Measurements from ENCODE around the gene CADM4. TPM values are rescaled to one million over a fixed set of nuclear protein-coding genes. Genes with fewer than 3 reads are reported as not detected.

Gene CADM4, protein sequence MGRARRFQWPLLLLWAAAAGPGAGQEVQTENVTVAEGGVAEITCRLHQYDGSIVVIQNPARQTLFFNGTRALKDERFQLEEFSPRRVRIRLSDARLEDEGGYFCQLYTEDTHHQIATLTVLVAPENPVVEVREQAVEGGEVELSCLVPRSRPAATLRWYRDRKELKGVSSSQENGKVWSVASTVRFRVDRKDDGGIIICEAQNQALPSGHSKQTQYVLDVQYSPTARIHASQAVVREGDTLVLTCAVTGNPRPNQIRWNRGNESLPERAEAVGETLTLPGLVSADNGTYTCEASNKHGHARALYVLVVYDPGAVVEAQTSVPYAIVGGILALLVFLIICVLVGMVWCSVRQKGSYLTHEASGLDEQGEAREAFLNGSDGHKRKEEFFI
- total RNA-seq: 11.6 and 18.7 TPM in 2 replicates

DNA sequence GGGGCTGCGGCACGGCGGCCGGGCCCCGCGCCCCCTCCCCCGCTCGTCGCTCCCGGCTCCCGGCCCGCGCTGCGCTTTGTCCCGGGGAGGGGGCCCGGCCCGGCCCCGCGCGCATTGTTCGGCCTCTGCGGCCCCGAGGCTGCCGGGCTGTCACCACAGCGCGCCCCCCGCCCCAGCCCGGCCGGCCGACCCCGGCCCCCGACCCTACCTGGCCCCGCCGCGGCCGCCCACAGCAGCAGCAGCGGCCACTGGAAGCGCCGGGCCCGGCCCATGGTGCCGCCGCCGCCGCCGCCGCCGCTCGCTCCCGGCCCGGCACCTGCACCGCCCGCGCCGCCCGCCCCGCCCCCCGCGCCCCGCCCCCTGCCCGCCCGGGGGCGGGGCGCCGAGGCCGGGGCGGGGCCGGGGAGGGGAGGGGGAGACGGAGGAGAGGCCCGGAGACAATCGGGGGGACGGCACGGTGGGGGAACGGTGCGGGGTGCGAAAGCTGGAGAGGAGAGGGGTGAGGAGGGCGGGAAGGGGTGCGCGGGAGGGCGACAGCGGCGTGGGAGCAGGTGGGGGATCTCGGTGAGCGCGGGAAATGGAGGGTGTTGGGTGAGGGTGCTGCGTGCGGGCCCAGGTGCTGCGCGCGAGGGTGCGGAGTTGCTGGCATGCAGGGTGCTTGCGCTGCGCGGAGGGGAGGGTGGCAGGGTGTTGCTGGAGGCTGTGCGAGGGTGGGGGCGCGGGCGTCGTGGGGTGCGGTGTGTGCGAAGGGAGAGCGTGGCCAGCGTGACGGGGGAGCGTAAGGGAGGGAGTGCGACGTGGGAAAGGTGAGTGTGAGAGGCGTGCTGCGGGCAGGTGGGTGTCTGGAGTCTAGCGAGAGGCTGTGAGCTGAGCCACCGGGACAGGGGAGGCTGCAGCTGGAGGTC, at the start of gene CADM4:
TSS of gene CADM4 (minus strand) at position 332 of the 905 bp plus-strand sequence. CDS start at position 272, 60 bp downstream.

DNA sequence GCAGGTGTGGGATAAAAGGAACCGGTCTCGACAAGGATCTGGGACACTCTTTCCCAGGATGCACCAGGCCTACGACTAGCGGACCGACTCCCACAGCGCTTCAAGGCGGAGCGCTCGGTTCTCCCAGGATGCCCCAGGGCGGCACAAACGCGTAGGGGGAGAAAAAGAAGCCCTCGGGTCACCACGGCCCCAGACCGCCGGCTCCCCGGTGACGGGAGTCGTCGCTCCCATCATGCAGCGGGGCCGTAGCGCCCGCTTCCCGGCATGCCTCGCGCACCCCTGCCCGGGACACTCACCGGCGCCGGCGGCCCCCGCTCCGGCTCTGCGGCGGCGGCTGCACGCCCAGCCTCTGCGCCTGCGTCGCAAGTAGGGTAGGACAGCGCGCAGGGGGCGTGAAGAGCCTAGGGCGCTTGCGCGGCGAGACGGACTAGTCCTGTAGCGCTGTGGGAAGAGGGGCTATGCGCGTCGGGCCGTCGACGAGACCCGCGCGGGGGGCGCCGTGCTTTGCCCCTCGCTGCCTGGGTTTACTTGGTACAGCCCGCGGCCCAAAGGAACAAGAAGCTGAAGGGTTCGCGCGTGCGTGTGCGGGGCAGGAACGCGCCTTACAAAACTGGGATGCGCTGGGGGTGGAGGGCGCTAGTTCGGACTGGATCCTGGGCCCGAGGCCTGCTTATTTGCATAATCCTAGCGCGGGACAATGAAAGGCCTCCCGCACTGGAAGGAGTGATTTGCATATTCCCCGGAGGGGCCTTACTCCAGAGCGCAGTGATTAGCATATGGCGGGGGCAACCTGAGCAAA, 20.2 kb downstream of the CADM4 start, which contains the start of gene ZNF428:
TSS of gene ZNF428 (minus strand) at position 368 of the 799 bp plus-strand sequence. CDS start 5,325 bp downstream, outside the sequence.

DNA sequence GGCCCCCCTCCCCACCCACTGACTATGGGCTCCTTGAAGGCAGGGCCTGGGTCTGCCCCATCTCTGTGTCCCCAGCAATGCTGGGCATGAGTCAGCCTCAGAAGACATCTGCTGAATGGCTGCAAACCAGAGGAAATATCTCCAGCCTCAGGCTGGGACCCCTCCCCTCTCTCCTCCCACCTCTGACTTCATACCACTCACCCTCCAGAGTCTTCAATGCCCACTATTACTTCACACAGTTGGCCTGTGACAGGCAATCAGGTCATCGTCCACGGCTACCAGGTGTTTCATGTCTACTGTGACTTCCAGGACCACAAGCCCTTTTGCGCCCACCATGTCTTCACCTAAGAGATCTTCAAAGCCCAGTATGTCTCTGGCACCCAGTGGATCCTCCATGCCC, 27.9 kb downstream of the CADM4 start, which contains the start of gene SRRM5:
TSS of gene SRRM5 (plus strand) at position 301 of the 400 bp plus-strand sequence. CDS start at position 335, 34 bp downstream.

DNA sequence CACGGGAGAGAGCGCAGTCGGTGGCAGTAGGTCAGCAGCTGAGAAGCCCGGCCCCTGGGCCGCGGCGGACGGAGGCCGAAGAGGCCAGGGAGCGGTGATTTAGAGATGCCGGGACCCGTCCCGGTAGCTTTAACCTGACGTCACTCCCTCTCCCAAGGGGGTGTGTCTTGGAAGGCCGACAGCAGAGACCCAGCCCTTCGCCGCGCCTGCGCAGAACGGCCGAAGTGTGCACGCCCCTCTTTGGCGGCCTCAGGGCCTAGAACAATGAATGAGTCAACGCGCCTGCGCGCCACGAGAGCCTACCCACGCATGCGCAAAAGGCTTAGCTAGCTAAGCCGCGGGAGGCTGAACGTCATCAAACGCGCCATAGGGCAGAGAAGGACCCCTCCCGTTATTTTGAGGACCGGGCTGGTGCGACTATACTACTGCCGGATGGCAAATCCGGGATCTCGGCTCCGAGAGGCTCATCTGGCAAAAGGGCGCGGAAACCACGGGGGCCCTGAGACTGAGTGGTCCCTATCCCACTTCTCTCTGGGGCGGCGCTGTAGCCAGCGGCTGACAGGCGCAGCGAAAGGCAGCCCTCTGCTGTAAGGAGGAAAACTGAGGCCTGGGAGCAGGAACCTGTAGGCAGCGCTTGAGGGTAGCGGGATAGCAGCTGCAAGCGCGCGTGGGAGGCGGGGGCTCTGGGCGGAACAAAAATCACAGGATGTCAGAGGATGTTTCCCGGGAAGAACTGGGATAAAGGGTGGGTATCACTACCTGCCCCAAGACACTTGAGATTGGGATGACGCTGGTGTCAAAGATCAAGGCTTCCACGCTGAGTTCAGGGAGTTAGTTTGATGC, 43.4 kb downstream of the CADM4 start, which contains the start of the genes IRGQ and ZNF576:
TSS of gene IRGQ (minus strand) at position 136 of the 843 bp plus-strand sequence. CDS start 796 bp downstream, outside the sequence.
TSS of gene ZNF576 (plus strand) at position 597 of the 843 bp plus-strand sequence. CDS start 514 bp downstream, outside the sequence.

DNA sequence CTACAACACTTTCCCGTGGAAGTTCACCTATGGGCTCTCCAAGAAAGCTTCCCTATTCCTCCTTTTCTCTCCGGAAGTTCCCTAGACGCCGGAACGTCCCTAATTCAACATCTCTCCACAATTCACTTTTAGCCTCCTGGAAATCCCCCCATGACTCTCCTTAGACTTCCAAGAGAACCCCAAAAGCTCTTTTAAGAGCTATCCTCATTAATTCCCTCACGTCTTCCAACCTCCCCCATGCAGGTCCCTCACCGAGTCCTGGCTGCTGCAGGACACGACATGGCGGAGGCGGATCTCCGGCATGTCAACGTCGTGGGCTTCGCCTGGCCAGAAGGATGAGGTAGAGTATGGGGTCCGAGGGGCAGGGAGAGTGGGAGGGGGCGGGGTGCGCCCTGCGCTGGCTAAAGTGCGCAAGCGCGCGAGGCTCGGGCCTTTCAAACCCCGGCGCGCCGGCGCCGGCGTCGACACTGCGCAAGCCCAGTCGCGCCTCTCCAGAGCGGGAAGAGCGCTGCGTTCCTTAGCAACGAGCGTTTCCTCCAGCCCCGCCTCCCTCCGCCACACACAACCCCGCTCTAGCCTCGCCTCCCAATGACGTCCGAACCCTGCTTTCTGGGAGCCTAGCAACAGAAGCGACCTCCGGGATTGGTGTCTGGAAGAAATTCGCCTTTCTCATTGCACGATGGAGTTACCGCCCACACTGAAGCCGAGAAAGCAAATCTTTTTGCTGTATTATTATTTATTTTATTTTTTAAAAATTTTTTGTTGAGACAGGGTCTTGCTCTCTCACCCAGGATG, 64.3 kb downstream of the CADM4 start, which contains the start of the genes PINLYP and XRCC1:
TSS of gene PINLYP (plus strand) at position 646 of the 795 bp plus-strand sequence. CDS start 1,391 bp downstream, outside the sequence.
TSS of gene XRCC1 (minus strand) at position 372 of the 795 bp plus-strand sequence. CDS start at position 303, 69 bp downstream.

Other genes starting within 250 kb of the CADM4 start
- gene TEX101, start 225.0 kb downstream of the CADM4 start, total RNA-seq: not detected in 2 replicates
- 13.3 and 20.2 TPM in 2 replicates for gene LYPD3, start 174.2 kb downstream of the CADM4 start, total RNA-seq
- gene PHLDB3, start 135.1 kb downstream of the CADM4 start, total RNA-seq: 20.8 and 31.5 TPM in 2 replicates
- 112 and 236 TPM in 2 replicates for gene ETHE1, start 112.6 kb downstream of the CADM4 start, total RNA-seq
- under 0.01 and 0.07 TPM in 2 replicates for gene ZNF575, start 106.7 kb downstream of the CADM4 start, total RNA-seq
- gene XRCC1, start 64.3 kb downstream of the CADM4 start, total RNA-seq: 9.0 and 10.9 TPM in 2 replicates
- gene PINLYP, start 64.0 kb downstream of the CADM4 start, total RNA-seq: 0.50 and 1.4 TPM in 2 replicates
- gene IRGQ, start 43.7 kb downstream of the CADM4 start, total RNA-seq: 16.7 and 30.0 TPM in 2 replicates
- 9.2 TPM in 2 replicates for gene ZNF576, start 43.3 kb downstream of the CADM4 start, total RNA-seq
- 0.07 TPM in 1 of 2 replicates, not detected in the other for gene SRRM5, start 27.8 kb downstream of the CADM4 start, total RNA-seq
- 15.5 and 19.8 TPM in 2 replicates for gene ZNF428, start 20.2 kb downstream of the CADM4 start, total RNA-seq
- gene PLAUR, start 30.3 kb upstream of the CADM4 start, total RNA-seq: 60.8 and 78.7 TPM in 2 replicates
- not detected in 2 replicates for gene IRGC, start 76.2 kb upstream of the CADM4 start, total RNA-seq
- 4.1 and 9.4 TPM in 2 replicates for gene SMG9, start 115.1 kb upstream of the CADM4 start, total RNA-seq
- 1.4 and 13.7 TPM in 2 replicates for gene KCNN4, start 141.1 kb upstream of the CADM4 start, total RNA-seq
- 1.8 and 16.4 TPM in 2 replicates for gene LYPD5, start 162.6 kb upstream of the CADM4 start, total RNA-seq
- gene ZNF283, start 187.5 kb upstream of the CADM4 start, total RNA-seq: 13.3 and 20.5 TPM in 2 replicates
- 3.1 and 4.7 TPM in 2 replicates for gene ZNF404, start 244.1 kb upstream of the CADM4 start, total RNA-seq